Stimulated activated CD4-positive, alpha-beta T cell treated with anti-CD3 and anti-CD28 coated beads, TNF-alpha, amount 100 ng/mL, for 4 hours (primary cell): ENCODE data around the gene ADRA2A.

Experiments
- DNase-seq, 3 experiments: peaks; one replicate each; pipeline ENCODE4 v3.0.0-alpha.2; 2020; ENCODE audit warnings: low read depth in 3 of 3

The ADRA2A gene

GRCh38 chr10:111083222-111084095, 6.6 kb downstream of the ADRA2A start:
- DNase-seq: no peak

GRCh38 chr10:111084366-111085255, 7.8 kb downstream of the ADRA2A start:
- no peak for DNase-seq

GRCh38 chr10:111085690-111086353, 9.0 kb downstream of the ADRA2A start:
- no peak for DNase-seq

- no peak for DNase-seq
Observed at GRCh38 chr10:111086574-111086973, 9.7 kb downstream of the ADRA2A start.

GRCh38 chr10:111087331-111087756, 10.5 kb downstream of the ADRA2A start:
- no peak for DNase-seq

GRCh38 chr10:111087968-111088505, 11.2 kb downstream of the ADRA2A start:
- no peak for DNase-seq

- DNase-seq: no peak
Observed at GRCh38 chr10:111089293-111089692, 12.5 kb downstream of the ADRA2A start.

GRCh38 chr10:111091833-111092232, 15.0 kb downstream of the ADRA2A start:
- no peak for DNase-seq

GRCh38 chr10:111093741-111094380, 17.0 kb downstream of the ADRA2A start:
- no peak for DNase-seq

- no peak for DNase-seq
Observed at GRCh38 chr10:111098679-111099437, 22.0 kb downstream of the ADRA2A start.

GRCh38 chr10:111100198-111100597, 23.4 kb downstream of the ADRA2A start:
- no peak for DNase-seq

GRCh38 chr10:111101796-111102195, 25.0 kb downstream of the ADRA2A start:
- DNase-seq: no peak

- DNase-seq: no peak
Observed at GRCh38 chr10:111102359-111102837, 25.6 kb downstream of the ADRA2A start.

- DNase-seq: no peak
Observed at GRCh38 chr10:111103196-111103840, 26.5 kb downstream of the ADRA2A start.

- no peak for DNase-seq
Observed at GRCh38 chr10:111104811-111105210, 28.0 kb downstream of the ADRA2A start.

GRCh38 chr10:111106081-111106480, 29.3 kb downstream of the ADRA2A start:
- DNase-seq: no peak

- no peak for DNase-seq
Observed at GRCh38 chr10:111107023-111107422, 30.2 kb downstream of the ADRA2A start.

- no peak for DNase-seq
Observed at GRCh38 chr10:111107846-111108245, 31.0 kb downstream of the ADRA2A start.

- no peak for DNase-seq
Observed at GRCh38 chr10:111108441-111108840, 31.6 kb downstream of the ADRA2A start.
